ENCODE results near the gene TBC1D4.
"Not testable (repeated sequence)": the region's sequence is repeated elsewhere in the genome, so short reads cannot be mapped to it uniquely, and the experiment has no call there.

Gene TBC1D4

GRCh38 chr13:75309981-75310580, 171.9 kb downstream of the TBC1D4 start:
- no peak overlapping the region for H3K4me3 ChIP-seq (ENCODE audit: low read depth, low read length)
- TF ChIP-seq CTCF (IDR thresholded peaks at IDR 0.05; ENCODE audit: borderline replicate concordance, insufficient read depth, low read depth, low read length), result no peak

GRCh38 chr13:75308222-75308621, 173.7 kb downstream of the TBC1D4 start:
- no peak overlapping the region for H3K4me3 ChIP-seq (ENCODE audit: low read depth, low read length)

GRCh38 chr13:75307370-75307949, 174.5 kb downstream of the TBC1D4 start:
- H3K4me3 ChIP-seq (ENCODE audit: low read depth, low read length), result no peak overlapping the region
- no peak for TF ChIP-seq CTCF (IDR thresholded peaks at IDR 0.05; ENCODE audit: borderline replicate concordance, insufficient read depth, low read depth, low read length)

More at GRCh38 chr13:75308222-75308621, 173.7 kb downstream of the TBC1D4 start:
- TF ChIP-seq CTCF (IDR thresholded peaks at IDR 0.05; ENCODE audit: borderline replicate concordance, insufficient read depth, low read depth, low read length), result no peak

GRCh38 chr13:75306967-75307366, 175.0 kb downstream of the TBC1D4 start:
- H3K4me3 ChIP-seq (ENCODE audit: low read depth, low read length), result not testable (repeated sequence)

- TF ChIP-seq CTCF (IDR thresholded peaks at IDR 0.05; ENCODE audit: borderline replicate concordance, insufficient read depth, low read depth, low read length), result no peak
- no peak overlapping the region for H3K4me3 ChIP-seq (ENCODE audit: low read depth, low read length)
These were observed 176.9 kb downstream of the TBC1D4 start for GRCh38 chr13:75305059-75305458.

- no peak overlapping the region for H3K4me3 ChIP-seq (ENCODE audit: low read depth, low read length)
- no peak for TF ChIP-seq CTCF (IDR thresholded peaks at IDR 0.05; ENCODE audit: borderline replicate concordance, insufficient read depth, low read depth, low read length)
These were observed 178.7 kb downstream of the TBC1D4 start for GRCh38 chr13:75303263-75303662.

GRCh38 chr13:75302071-75302698, 179.8 kb downstream of the TBC1D4 start:
- TF ChIP-seq CTCF (IDR thresholded peaks at IDR 0.05; ENCODE audit: borderline replicate concordance, insufficient read depth, low read depth, low read length), result no peak
- no peak overlapping the region for H3K4me3 ChIP-seq (ENCODE audit: low read depth, low read length)
